Testis (tissue), 2 donors: ENCODE results near the gene RUBCNL.

Experiments used
- CTCF ChIP-seq, 3 experiments: fragments of 450-650 bp in 2 of 3; fragments of 200-600 bp in 1 of 3; sonication (generic) in 1 of 3; IDR thresholded peaks; one replicate each; pipeline ENCODE4 v1.5.1; 2016 to 2019; ENCODE audit warnings: antibody characterized with exemption in 3 of 3, mild to moderate bottlenecking in 2 of 3, moderate library complexity in 1 of 3
- POLR2A ChIP-seq: fragments of 450-650 bp; IDR thresholded peaks from one replicate; pipeline ENCODE4 v1.6.1; 2017; ENCODE audit warnings: antibody characterized with exemption, mild to moderate bottlenecking, moderate library complexity

DNA sequence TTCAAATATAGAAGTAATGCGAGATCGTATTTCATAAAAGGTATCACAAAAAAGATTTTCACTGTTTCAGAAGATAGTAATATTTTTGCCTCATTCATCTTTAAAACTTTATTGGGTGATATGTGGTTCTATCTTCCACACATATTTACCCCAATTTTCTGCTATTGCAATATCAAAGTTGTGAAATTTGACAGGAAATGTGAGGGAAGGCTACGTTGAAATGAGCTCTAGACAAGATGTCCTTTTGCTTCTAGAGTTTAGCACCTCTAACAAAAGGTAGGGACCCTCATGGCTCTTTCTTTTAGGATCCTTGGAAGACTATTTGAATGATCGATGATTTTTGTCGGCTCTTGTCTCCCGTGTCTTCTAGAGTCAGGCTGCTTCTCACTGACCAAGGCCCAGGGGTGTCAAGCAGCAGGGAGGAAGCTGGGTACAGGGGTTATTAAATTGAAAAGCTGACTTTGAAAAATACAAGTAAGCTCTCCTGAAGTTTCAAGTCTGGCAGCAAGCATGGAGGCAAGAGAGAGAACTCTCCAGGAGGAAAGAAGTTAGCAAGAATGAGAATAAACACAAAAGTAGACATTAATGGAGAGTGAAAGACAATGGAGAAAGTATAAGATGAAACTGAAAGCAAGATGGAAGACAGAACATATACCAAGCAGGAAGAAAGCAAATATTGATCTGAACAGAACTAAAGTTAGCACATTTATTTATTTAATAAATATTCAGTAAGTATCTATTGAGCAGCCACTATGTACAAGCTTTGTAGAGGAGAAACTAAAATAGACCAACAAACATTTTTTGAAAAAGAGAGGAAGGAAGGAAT, 73.4 kb downstream of the RUBCNL start:
- TF ChIP-seq POLR2A, result no peak
- TF ChIP-seq CTCF (IDR thresholded peaks at IDR 0.05), result no peak
